ENCODE measurements around the gene KANK3.
"Not testable (repeated sequence)": the region's sequence is repeated elsewhere in the genome, so short reads cannot be mapped to it uniquely, and the experiment has no call there.

The KANK3 gene

GRCh38 chr19:8370176-8371010 lies 27.3 kb upstream of the KANK3 start:
- DNase-seq, result no peak

GRCh38 chr19:8367327-8368001 lies 24.4 kb upstream of the KANK3 start:
- no peak for DNase-seq

GRCh38 chr19:8366961-8367326 lies 23.9 kb upstream of the KANK3 start:
- DNase-seq, result no peak

DNA sequence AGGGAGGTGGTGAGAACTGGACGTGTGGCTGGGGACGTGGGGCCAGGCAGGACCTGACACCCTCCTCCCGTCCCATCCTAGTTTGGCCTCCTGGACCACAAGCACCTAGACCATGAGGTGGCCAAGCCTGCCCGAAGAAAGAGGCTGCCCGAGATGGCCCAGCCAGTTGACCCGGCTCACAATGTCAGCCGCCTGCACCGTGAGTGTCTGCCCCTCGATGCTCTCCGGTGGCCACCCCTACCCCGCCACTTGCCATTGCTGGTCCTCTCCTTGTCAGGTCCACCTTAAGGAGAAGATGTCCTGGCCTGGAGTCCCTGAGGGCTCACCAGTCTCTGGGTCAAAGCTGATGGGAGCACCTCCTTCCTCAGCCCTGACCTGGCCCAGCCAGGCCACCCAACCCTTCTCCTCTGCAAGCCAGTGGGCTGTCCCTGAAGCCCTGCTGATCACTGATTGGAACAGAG lies 23.1 kb upstream of the KANK3 start:
- DNase-seq, result no peak

GRCh38 chr19:8363803-8364771 lies 21.0 kb upstream of the KANK3 start, which contains the start of gene ANGPTL4:
Gene ANGPTL4 (plus strand): TSS chr19:8364155. CDS start chr19:8364322, 167 bp downstream.
- peak; percentile 57 for DNase-seq

DNA sequence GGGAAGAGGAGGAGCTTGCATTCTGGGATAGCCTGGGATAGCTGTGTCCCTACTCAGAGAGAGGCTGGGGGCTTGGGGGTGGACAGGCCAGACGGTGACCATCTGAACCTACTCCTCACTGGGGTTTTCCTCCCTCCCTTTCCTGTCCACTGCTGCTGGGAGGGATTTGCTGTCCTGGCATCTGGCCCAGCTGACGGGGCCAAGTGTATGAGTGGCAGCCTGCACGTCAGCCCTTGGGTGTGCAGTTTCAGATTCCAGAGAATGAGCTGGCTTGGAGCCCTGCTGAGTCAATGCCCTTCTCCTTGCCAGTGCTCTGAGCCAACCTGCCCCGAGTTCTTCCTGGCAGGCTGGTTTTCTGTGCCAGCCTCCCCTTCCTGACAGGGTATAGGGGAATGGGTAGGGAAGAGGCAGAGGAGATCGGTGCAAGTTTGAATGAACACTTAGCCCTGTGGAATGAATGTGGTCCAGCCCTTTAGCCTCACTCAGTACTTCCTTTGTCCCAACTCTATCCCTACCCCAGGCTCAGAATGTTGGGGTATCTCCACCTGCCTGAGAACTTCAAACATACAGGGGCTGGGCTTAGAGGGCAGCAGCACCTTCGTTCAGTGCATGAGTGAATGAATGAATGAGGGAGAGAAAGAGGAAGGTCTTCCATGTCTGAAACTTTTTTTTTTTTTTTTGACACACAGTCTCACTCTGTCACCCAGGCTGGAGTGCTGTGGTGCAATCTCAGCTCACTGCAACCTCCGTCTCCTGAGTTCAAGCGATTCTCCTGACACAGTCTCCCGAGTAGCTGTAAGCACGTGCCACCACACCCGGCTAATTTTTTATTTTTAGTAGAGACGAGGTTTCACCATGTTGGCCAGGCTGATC lies 19.1 kb upstream of the KANK3 start:
- no peak for DNase-seq

GRCh38 chr19:8360196-8360595 lies 17.1 kb upstream of the KANK3 start:
- DNase-seq, result no peak

GRCh38 chr19:8358948-8359347 lies 15.9 kb upstream of the KANK3 start:
- no peak for DNase-seq

- no peak for DNase-seq
Observed at GRCh38 chr19:8357007-8357521, 14.0 kb upstream of the KANK3 start.

- no peak for DNase-seq
Observed at GRCh38 chr19:8355631-8356402, 12.8 kb upstream of the KANK3 start.

DNA sequence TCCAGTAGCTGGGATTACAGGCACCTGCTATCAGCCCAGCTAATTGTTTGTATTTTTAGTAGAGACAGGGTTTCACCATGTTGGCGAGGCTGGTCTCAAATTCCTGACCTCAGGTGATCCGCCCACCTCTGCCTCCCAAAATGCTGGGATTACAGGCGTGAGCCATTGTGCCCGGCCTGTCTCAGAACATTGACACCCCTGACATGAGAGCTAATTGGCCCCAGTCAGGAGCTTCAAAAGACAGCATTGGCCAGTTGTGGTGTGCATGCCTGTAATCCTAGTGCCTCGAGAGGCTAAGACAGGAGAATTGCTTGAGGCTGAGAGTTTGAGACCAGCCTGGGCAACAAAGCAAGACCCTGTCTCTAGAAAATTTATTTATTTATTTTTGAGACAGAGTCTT lies 9.8 kb upstream of the KANK3 start:
- not testable (repeated sequence) for DNase-seq

- no peak for DNase-seq
Observed at GRCh38 chr19:8352134-8352827, 9.2 kb upstream of the KANK3 start.

DNA sequence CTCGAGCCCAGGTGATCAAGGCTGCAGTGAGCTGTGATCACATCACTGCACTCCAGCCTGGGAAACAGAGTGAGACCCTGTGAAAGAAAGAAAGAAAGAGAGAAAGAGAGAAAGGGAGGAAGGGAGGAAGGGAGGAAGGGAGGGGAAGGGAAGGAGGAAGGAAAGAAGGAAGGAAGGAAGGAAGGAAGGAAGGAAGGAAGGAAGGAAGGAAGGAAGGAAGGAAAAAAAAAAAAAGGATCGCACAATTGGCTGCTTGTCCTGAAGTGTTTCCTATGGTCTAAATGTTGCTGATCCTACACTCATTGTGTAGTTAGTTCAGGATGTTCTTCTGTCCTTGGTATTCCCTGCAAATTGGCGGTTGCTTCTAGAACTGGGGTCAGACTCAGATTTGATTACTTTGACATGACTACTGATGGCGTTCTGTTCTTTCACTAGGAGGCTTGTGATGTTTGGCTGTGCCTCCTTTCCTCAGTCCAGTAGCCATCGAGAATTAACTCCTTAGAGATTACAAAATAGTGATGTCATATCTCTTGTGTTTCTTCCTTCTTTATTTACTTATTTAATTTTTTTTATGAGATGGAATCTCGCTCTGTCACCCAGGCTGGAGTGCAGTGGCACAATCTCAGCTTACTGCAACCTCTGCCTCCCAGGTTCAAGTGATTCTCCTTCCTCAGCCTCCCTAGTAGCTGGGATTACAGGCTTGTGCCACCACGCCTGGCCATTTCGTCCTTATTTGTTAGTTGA lies 6.7 kb upstream of the KANK3 start:
- DNase-seq, result not testable (repeated sequence)

DNA sequence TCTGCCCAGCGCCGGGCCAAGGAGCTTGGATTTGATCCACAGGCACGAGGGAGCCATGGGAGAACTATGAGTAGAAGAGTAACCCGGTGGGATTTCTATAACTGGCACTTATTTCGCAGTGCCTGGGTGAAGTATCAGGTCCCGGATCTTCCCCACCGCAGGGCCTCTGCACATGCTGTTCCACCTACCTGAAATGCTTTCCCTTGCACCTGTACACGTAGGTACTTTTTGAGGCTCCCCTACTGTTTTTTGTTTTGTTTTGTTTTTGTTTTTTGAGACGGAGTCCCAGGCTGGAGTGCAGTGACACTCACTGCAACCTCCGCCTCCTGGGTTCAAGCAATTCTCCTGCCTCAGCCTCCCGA lies 402 bp upstream of the KANK3 start:
- no peak for DNase-seq

GRCh38 chr19:8342316-8342683 lies 762 bp downstream of the KANK3 start:
- DNase-seq, result no peak

- not testable (repeated sequence) for DNase-seq
Observed at GRCh38 chr19:8341504-8341903, 1.6 kb downstream of the KANK3 start.

DNA sequence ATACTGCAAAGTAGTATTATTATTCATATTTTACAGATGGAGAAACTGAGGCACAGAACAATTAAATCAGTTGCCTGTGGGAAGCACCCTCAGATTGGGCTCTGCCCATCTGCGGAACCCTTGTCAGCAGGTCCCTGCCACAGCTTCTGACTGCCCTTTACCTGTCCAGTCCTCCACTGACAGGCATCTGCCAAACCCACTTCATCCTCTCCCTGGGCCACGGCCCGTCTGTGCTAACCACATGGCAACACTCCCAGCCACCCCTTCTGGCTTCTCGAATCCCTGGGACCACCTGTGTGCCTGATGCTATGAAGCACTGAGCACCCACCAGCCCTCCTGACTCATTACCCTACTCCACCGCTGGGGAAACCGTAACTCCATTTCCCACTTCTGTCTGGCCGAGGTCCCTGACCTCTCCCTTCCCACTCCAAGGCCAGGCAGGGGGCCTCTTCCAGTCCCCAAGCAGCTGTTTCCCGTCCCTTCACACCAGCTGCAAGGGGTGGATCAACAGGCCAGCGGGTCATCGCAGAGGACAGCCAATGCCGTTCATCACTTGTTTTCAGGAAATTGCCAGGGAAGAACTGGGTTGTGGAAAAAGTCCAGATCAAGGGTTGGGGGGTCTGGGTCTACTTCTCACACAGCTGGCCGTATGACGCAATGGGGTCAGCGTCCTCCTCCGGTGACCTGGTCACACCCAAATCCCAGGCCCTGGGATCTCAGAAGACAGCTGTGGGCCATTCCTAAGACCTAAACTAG lies 2.5 kb downstream of the KANK3 start:
- DNase-seq, result no peak

GRCh38 chr19:8338835-8339234 lies 4.2 kb downstream of the KANK3 start:
- no peak for DNase-seq

DNA sequence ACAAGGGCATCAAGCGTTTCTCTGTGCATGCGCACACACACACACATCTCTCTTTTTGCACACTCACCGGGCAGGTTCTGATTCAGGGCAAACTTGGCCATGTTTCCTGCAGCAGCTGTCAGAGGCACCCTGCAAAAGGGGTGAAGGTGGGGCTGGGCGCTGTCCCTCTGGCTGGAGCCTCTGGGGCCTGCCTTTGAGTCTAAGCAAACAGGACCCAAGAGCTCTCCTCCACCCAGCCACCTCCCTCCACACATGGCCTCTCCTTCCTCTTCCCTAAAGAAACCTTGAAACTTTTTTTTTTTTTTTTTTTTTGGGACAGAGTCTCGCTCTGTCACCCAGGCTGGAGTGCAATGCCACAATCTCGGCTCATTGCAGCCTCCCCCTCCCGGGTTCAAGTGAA lies 5.3 kb downstream of the KANK3 start:
- DNase-seq, result no peak
